Mesendoderm (in vitro differentiated cells): ENCODE results near the gene DVL3.
A peak's percentile ranks its signal among the peaks of the same experiment; 100 is the strongest.
"Not testable (repeated sequence)": the region's sequence is repeated elsewhere in the genome, so short reads cannot be mapped to it uniquely, and the experiment has no call there.

ENCODE experiments used
- DNase-seq: peaks from one replicate; pipeline ENCODE4 v3.0.0; 2013
- H2AK5ac ChIP-seq: 2 replicates; pipeline ENCODE4 v1.6.1; 2013; ENCODE audit warnings: low read length, inconsistent platforms
- H2BK120ac ChIP-seq: 2 replicates; pipeline ENCODE4 v1.6.1; 2013; ENCODE audit warnings: low read depth, mild to moderate bottlenecking, low read length, moderate library complexity, mixed read lengths
- H2BK15ac ChIP-seq: replicated peaks from 2 replicates; pipeline ENCODE4 v1.6.1; 2013; ENCODE audit warnings: low read depth, mild to moderate bottlenecking, moderate library complexity
- H2BK5ac ChIP-seq: 2 replicates; pipeline ENCODE4 v1.6.1; 2013; ENCODE audit warnings: low read length, inconsistent platforms
- H3K18ac ChIP-seq: 2 replicates; pipeline ENCODE4 v1.6.1; 2013; ENCODE audit warnings: mild to moderate bottlenecking, low read length, mixed read lengths
- H3K23ac ChIP-seq: one replicate; pipeline ENCODE4 v1.6.1; 2013; ENCODE audit warnings: low read length
- H3K27ac ChIP-seq: 2 replicates; pipeline ENCODE4 v1.5.1; 2013; ENCODE audit warnings: low read depth, mild to moderate bottlenecking, inconsistent platforms, low read length, moderate library complexity
- H3K27me3 ChIP-seq: 2 replicates; pipeline ENCODE4 v1.6.1; 2013; ENCODE audit warnings: low read length, control low read depth, mild to moderate bottlenecking, inconsistent platforms; ENCODE audit not compliant: insufficient read depth, poor library complexity
- H3K36me3 ChIP-seq: 2 replicates; pipeline ENCODE4 v1.6.1; 2013; ENCODE audit warnings: low read length, inconsistent platforms; ENCODE audit not compliant: control insufficient read depth, insufficient read depth
- H3K4ac ChIP-seq: one replicate; pipeline ENCODE4 v1.6.1; 2013; ENCODE audit warnings: low read depth, mild to moderate bottlenecking, low read length, moderate library complexity
- H3K4me1 ChIP-seq: 2 replicates; pipeline ENCODE4 v1.6.1; 2013; ENCODE audit warnings: low read depth, low read length, inconsistent platforms; ENCODE audit not compliant: control insufficient read depth
- H3K4me2 ChIP-seq: 2 replicates; pipeline ENCODE4 v1.6.1; 2013; ENCODE audit warnings: low read length
- H3K4me3 ChIP-seq: 2 replicates; pipeline ENCODE4 v1.5.1; 2013; ENCODE audit warnings: mild to moderate bottlenecking, low read length
- H3K56ac ChIP-seq: one replicate; pipeline ENCODE4 v1.6.1; 2013; ENCODE audit warnings: low read length
- H3K79me1 ChIP-seq: 2 replicates; pipeline ENCODE4 v1.6.1; 2013; ENCODE audit warnings: low read length, inconsistent platforms
- H3K79me2 ChIP-seq: 2 replicates; pipeline ENCODE4 v1.6.1; 2013; ENCODE audit warnings: mild to moderate bottlenecking, low read length; ENCODE audit not compliant: control insufficient read depth, insufficient read depth
- H3K9ac ChIP-seq: 2 replicates; pipeline ENCODE4 v1.6.1; 2013; ENCODE audit warnings: low read length, inconsistent platforms
- H4K5ac ChIP-seq: one replicate; pipeline ENCODE4 v1.6.1; 2013; ENCODE audit warnings: low read length
- H4K8ac ChIP-seq: one replicate; pipeline ENCODE4 v1.6.1; 2013; ENCODE audit warnings: low read depth, mild to moderate bottlenecking, control low read depth, low read length, moderate library complexity
- WGBS: extraction: QIAGEN DNeasy Blood & Tissue Kit; methylation state at CpG from one replicate; pipeline ENCODE4 v1.1.7; 2013; ENCODE audit warnings: low lambda C conversion rate, missing lambda C conversion rate; ENCODE audit not compliant: insufficient coverage; ENCODE audit errors: extremely low coverage; 5-methylcytosine and 5-hydroxymethylcytosine counted together

Gene DVL3

DNA sequence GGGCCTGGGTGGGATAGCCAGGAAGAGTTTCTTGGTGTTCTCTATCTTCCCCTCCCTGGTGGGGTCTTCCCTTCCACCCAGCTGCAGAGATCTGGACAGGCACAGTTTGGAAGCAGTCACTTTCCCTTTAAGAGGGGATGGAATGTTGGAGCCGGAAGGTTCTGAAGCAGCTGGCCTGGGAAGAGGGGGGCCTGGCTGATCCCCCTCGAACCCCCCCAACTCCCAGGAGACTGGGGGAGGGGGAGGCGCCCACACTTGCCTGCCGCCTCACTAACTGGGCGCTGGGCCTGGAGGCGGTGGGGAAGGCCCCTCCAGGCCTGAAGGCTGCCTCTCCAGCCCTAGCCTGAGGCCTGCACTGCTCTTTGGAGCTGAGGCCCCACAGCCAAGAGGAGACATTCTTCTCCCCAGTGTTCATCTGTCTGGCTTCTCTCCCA is 1.4 kb downstream of the DVL3 start:
- Histone ChIP-seq H3K79me1 (peaks cover 9% of the 10 kb centered on the region), H4K8ac (no peak overlapping the region), H3K9ac (peak overlapping the region; percentile 97), H3K23ac (no peak overlapping the region), H2BK120ac (no peak overlapping the region), H2AK5ac (no peak overlapping the region), H3K56ac (peak overlapping the region; percentile 99), H4K5ac (no peak overlapping the region), H3K4me1 (no peaks in the 10 kb centered on the region), H3K4me2 (peak overlapping the region; percentile 88), H2BK15ac (no peak overlapping the region), H3K18ac (peak overlapping the region; percentile 20), H2BK5ac (peak overlapping the region; percentile 58), H3K4me3 (peak overlapping the region; percentile 97), H3K79me2 (peaks cover 41% of the 10 kb centered on the region), H3K4ac (no peak overlapping the region), H3K27me3 (no peaks in the 10 kb centered on the region), H3K27ac (peak overlapping the region; percentile 96), H3K36me3 (no peaks in the 10 kb centered on the region)
- no CpG with 5 or more reads among the region's 6 CpGs for WGBS
- peak; percentile 35 for DNase-seq

DNA sequence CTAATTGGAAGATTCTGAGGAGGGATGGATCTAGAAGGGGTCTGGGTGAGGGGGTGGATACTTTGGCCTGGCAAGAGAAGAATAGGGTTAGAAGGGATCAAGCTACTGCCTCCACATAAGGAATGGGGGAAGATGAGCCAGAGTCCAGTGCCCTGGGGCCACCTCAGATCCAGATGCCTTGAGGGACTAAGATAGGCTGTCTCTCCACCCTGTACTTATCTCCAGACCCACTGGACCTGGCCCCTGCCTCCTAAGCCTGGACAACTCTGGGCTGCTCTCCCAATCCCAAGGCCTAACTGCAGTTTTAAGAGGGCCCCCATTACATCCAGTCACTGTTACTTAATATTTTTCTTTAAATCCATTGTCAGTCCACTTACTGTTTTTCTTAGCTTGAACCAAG is 2.0 kb downstream of the DVL3 start:
- H3K56ac ChIP-seq = peak overlapping the region; percentile 99
- H4K5ac ChIP-seq = no peak overlapping the region
- no peak overlapping the region for H2AK5ac ChIP-seq
- H3K79me2 ChIP-seq = peaks cover 44% of the 10 kb centered on the region
- H3K4me1 ChIP-seq = no peaks in the 10 kb centered on the region
- no peak overlapping the region for H4K8ac ChIP-seq
- H3K79me1 ChIP-seq = peaks cover 9% of the 10 kb centered on the region
- H3K4ac ChIP-seq = no peak overlapping the region
- H3K9ac ChIP-seq = peak overlapping the region; percentile 97
- peak overlapping the region; percentile 97 for H3K4me3 ChIP-seq
- no peak overlapping the region for H3K23ac ChIP-seq
- no peaks in the 10 kb centered on the region for H3K36me3 ChIP-seq
- H3K27me3 ChIP-seq = no peaks in the 10 kb centered on the region
- peak overlapping the region; percentile 96 for H3K27ac ChIP-seq
- peak overlapping the region; percentile 88 for H3K4me2 ChIP-seq
- H2BK15ac ChIP-seq = no peak overlapping the region
- no peak overlapping the region for H3K18ac ChIP-seq
- no peak for DNase-seq
- no peak overlapping the region for H2BK5ac ChIP-seq
- H2BK120ac ChIP-seq = no peak overlapping the region

DNA sequence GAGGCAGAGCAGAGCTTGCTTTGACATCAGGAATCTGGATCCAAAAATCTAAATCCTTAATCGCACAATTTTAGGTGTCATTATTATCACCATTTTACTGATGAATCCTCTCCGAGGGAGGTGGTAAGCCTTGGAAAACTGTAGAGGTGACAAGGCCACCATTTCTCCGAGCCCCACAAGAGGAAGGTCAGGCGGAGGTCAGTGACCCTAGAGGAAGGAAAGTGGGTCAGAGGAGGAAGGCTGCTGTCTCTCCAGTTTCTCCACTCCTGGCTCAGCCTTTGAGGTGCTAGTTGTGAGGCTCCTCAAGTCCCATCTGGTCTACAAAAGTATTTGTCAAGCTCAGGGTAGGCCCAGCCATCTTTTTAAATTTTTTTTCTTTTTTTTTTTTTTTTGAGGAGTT is 3.2 kb downstream of the DVL3 start:
- H3K18ac ChIP-seq = no peak overlapping the region
- no CpG with 5 or more reads among the region's 4 CpGs for WGBS

DNA sequence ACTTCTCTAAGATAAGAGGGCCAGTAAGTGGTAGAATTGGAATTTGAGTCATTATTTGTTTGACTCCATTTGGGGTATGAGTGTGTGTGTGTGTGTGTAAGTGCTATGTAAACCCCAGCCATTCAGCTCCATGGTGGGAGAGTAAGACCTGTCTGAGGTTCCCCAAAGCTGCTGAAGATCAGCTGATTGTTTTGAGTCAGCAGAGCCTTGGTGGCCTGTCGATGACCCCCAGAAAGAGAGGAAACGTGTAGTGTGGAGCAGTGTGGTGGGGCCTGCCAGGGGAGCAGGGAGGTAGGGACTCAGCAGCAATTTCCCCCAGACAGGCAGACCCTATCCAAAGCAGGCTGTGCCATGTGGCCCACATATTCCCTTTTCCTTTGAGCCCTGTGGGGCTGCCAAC is 5.3 kb downstream of the DVL3 start:
- WGBS = no CpG with 5 or more reads among the region's 2 CpGs
- DNase-seq = no peak
- no peak overlapping the region for H4K8ac ChIP-seq

More for the DNA sequence above, 3.2 kb downstream of the DVL3 start:
- no peak for DNase-seq
- Histone ChIP-seq H3K4me2 (no peak overlapping the region), H2BK120ac (no peak overlapping the region), H4K8ac (no peak overlapping the region), H3K4me3 (no peak overlapping the region), H2BK15ac (no peak overlapping the region), H3K79me1 (peaks cover 9% of the 10 kb centered on the region), H2BK5ac (no peak overlapping the region), H3K4me1 (no peaks in the 10 kb centered on the region), H3K36me3 (no peaks in the 10 kb centered on the region), H3K4ac (no peak overlapping the region), H4K5ac (no peak overlapping the region), H3K23ac (no peak overlapping the region), H3K79me2 (peaks cover 49% of the 10 kb centered on the region), H3K27ac (no peak overlapping the region), H2AK5ac (no peak overlapping the region), H3K9ac (no peak overlapping the region), H3K56ac (no peak overlapping the region), H3K27me3 (no peaks in the 10 kb centered on the region)

DNA sequence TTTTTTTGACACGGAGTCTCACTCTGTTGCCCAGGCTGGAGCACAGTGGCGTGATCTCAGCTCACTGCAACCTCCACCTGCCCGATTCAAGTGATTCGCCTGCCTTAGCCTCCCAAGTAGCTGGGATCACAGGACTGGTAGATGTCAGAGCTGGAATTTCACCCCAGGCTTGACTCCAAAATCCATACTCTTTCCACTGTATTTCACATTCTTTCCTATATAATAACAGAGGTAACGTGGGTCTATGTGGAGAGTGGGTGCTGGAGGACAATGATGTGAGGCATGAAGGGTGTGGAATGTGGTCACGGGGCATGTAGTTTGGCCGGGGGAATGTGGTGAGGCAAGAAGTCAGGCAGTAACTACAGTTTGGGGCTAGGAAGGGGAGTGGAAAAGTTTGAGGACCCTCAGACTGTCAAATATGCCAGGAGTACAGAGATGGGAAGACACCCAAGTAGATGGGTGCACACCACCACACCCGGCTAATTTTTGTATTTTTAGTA is 7.4 kb downstream of the DVL3 start:
- H3K27ac ChIP-seq, H3K4me1 ChIP-seq, H4K5ac ChIP-seq, H3K56ac ChIP-seq, H3K27me3 ChIP-seq, H4K8ac ChIP-seq, H3K23ac ChIP-seq, H2BK5ac ChIP-seq, H2AK5ac ChIP-seq, H3K4me3 ChIP-seq, DNase-seq, H3K9ac ChIP-seq, H3K4ac ChIP-seq, H3K4me2 ChIP-seq, H2BK120ac ChIP-seq, H2BK15ac ChIP-seq, H3K18ac ChIP-seq: not testable (repeated sequence)
- no CpG with 5 or more reads among the region's 8 CpGs for WGBS
- H3K79me2 ChIP-seq = peaks cover 32% of the 10 kb centered on the region
- H3K79me1 ChIP-seq = peaks cover 12% of the 10 kb centered on the region
- H3K36me3 ChIP-seq = peaks cover 14% of the 10 kb centered on the region

More for the DNA sequence above, 5.3 kb downstream of the DVL3 start:
- H3K18ac ChIP-seq = no peak overlapping the region
- H3K27me3 ChIP-seq = no peaks in the 10 kb centered on the region
- no peak overlapping the region for H4K5ac ChIP-seq
- H3K4me2 ChIP-seq = no peak overlapping the region
- H3K4me1 ChIP-seq = no peaks in the 10 kb centered on the region
- no peak overlapping the region for H3K23ac ChIP-seq
- H3K36me3 ChIP-seq = peaks cover 7% of the 10 kb centered on the region
- no peak overlapping the region for H2AK5ac ChIP-seq
- H2BK120ac ChIP-seq = no peak overlapping the region
- H3K27ac ChIP-seq = no peak overlapping the region
- H3K56ac ChIP-seq = no peak overlapping the region
- H2BK5ac ChIP-seq = no peak overlapping the region
- H3K4me3 ChIP-seq = no peak overlapping the region
- H3K4ac ChIP-seq = no peak overlapping the region
- H2BK15ac ChIP-seq = no peak overlapping the region
- H3K79me1 ChIP-seq = peaks cover 13% of the 10 kb centered on the region
- H3K79me2 ChIP-seq = peaks cover 49% of the 10 kb centered on the region
- H3K9ac ChIP-seq = no peak overlapping the region

DNA sequence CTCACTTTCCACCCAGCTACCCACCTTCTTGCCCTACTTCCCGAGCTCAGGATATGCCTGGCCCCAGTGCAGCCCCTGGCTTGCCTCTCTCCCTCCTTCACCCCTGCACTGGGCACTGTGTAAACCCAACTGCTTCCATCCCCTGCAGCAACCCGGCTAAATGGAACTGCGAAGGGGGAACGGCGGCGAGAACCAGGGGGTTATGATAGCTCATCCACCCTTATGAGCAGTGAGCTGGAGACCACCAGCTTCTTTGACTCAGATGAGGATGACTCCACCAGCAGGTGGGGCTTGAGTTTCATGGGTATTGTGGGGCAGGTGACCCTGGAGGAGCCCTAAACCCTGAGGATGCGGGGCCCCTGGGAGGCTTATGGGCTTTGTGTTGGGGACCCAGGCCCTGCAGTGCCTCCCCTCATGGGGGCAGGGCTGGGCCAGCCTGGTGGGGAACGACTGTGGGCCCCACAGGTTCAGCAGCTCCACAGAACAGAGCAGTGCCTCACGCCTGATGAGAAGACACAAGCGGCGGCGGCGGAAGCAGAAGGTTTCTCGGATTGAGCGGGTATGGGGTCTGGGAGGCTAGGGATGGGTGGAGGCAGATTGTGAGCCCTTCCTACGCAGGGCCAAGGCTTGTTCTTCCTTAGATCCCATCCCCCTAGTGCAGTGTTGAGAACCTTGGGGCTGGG is 9.6 kb downstream of the DVL3 start:
- peaks cover 18% of the 10 kb centered on the region for H3K36me3 ChIP-seq
- peaks cover 10% of the 10 kb centered on the region for H3K79me1 ChIP-seq
- H2AK5ac ChIP-seq = no peak overlapping the region
- no peak overlapping the region for H2BK15ac ChIP-seq
- H4K5ac ChIP-seq = no peak overlapping the region
- no CpG with 5 or more reads among the region's 16 CpGs for WGBS
- H3K9ac ChIP-seq = no peak overlapping the region
- H3K27me3 ChIP-seq = no peaks in the 10 kb centered on the region
- no peak overlapping the region for H3K4me3 ChIP-seq
- no peak overlapping the region for H3K27ac ChIP-seq
- H3K4me2 ChIP-seq = no peak overlapping the region
- no peak overlapping the region for H3K56ac ChIP-seq
- no peak overlapping the region for H3K18ac ChIP-seq
- H3K4ac ChIP-seq = no peak overlapping the region
- H3K23ac ChIP-seq = no peak overlapping the region
- H3K79me2 ChIP-seq = peaks cover 20% of the 10 kb centered on the region
- H4K8ac ChIP-seq = no peak overlapping the region
- no peaks in the 10 kb centered on the region for H3K4me1 ChIP-seq
- no peak overlapping the region for H2BK120ac ChIP-seq
- H2BK5ac ChIP-seq = no peak overlapping the region
- DNase-seq = no peak
